ENCODE results near the gene ULBP2. TPM values are rescaled to one million over a fixed set of nuclear protein-coding genes. Genes with fewer than 3 reads are reported as not detected.
"Not testable (repeated sequence)": the region's sequence is repeated elsewhere in the genome, so short reads cannot be mapped to it uniquely, and the experiment has no call there.

ULBP2 gene
- total RNA-seq, 4 donors from 2014 or later = 0.21 to 0.34 TPM; not detected in 2

- Histone ChIP-seq H3K9me3 (no peaks in the 10 kb centered on the region), H3K27ac (no peak overlapping the region), H3K4me3 (no peak overlapping the region), H3K36me3 (no peaks in the 10 kb centered on the region), H3K27me3 (no peaks in the 10 kb centered on the region), H3K4me1 (no peaks in the 10 kb centered on the region)
- no peak for DNase-seq
- intact Hi-C loops (cut with DNase I; ENCODE audit: low total_unique reads) = no loop called here
- TF ChIP-seq POLR2A (IDR thresholded peaks at IDR 0.05) (no peak), CTCF (IDR thresholded peaks at IDR 0.05) (no peak)
Measured at GRCh38 chr6:149915970-149916865, 25.6 kb upstream of the ULBP2 start.

DNA sequence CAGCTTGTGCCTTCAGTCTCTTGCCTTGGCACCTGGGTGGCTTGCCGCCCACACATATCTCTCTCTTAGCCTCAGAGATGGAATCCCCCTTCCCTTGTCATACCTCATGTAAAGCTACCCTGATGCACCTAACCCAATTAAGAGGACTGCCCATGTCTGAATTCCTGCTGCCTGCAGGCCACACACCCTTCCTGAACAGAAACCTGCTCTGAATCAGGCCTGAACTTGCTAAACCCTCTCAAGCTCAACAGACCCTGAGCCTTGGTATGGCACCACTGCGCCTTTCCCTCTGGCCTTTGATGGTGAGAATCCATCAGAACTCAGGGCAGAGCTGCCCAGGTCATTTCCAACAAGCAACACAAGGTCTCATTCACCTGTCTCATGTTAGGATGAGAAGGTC lies 24.1 kb upstream of the ULBP2 start:
- Histone ChIP-seq H3K36me3 (no peaks in the 10 kb centered on the region), H3K27ac (no peak overlapping the region), H3K9me3 (no peaks in the 10 kb centered on the region), H3K27me3 (no peaks in the 10 kb centered on the region), H3K4me1 (no peaks in the 10 kb centered on the region), H3K4me3 (no peak overlapping the region)
- DNase-seq = no peak
- intact Hi-C loops (cut with DNase I; ENCODE audit: low total_unique reads) = no loop called here
- TF ChIP-seq POLR2A (IDR thresholded peaks at IDR 0.05) (no peak), CTCF (IDR thresholded peaks at IDR 0.05) (no peak)

DNA sequence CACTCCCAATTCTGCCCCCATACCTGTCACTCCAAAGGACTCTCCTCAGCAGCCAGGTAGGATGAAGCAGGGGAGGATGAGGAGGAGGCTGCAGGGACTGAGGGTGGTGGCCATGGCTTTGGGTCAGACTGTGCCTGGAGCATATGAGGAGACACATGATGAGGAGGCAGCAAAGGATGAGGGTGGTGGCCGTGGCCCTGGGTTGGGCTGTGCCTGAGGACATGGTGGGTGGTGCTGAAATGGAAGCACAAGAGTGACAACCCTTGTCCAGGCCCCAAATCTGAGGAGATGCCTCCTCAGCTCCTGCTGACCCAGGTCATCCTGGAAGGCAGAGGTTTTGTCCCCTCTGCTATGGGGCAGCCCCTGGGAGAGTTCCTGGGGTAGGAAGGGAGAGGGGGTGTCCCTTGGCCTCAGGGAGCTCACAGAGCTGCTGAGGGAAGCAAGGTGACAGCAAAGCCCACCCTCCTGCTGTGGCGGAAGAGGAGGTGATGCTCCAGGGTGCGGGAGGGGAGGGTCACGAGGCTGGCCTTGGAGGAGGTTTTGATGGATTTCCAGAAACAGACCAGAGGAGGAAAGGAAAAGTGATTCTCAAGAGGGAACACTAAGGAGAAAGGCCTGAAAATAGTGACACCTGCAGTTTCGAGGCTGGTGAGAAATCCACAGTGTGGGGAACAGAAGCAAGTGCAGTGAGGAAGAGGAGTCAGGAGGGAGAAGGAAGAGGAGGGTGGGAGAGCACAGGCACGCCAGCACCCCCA lies 23.5 kb upstream of the ULBP2 start:
- TF ChIP-seq CTCF (IDR thresholded peaks at IDR 0.05) = no peak
- no peak for TF ChIP-seq POLR2A (IDR thresholded peaks at IDR 0.05)
- DNase-seq = peak in 1 of 2 donors; percentile 5

DNA sequence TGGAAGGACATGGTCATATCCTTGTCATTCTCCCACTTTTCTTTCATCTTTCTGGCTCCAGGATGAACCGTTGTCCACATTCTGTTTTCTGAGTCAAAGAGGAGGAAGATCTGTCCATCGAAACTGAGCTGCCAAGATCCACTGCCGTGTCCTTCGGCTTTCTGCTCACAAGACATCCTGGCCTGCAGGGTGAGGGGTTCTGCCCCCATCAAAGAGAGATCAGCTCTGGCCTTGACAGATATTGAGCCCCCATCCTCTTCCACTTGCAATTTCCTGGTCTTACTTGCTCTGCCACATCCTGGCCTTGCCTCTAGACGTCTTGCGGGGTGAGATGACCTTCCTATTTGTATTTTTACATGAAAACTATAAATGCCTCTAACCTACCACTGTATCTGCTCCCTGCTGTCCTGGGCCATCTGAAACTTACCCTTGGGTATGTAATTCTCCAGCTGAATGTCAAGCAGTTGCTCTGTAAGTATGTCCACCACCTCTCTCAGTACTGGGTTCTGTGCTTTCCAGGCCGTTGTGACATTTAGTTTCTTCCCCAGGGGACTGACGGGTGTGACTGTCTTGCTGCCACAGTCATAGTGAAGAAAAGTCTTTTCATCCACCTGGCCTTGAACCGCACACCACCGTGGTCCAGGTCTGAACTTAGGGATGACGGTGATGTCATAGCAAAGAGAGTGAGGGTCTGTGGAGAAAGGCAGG lies 22.5 kb upstream of the ULBP2 start:
- DNase-seq; H3K27ac ChIP-seq; H3K4me1 ChIP-seq; H3K27me3 ChIP-seq; H3K4me3 ChIP-seq; H3K9me3 ChIP-seq; intact Hi-C loops (cut with DNase I; ENCODE audit: low total_unique reads); H3K36me3 ChIP-seq: not testable (repeated sequence)

More for the DNA sequence above, 23.5 kb upstream of the ULBP2 start:
- H3K27me3 ChIP-seq = no peaks in the 10 kb centered on the region
- no peaks in the 10 kb centered on the region for H3K36me3 ChIP-seq
- no peaks in the 10 kb centered on the region for H3K9me3 ChIP-seq
- H3K4me3 ChIP-seq = no peak overlapping the region
- no peak overlapping the region for H3K27ac ChIP-seq
- no peaks in the 10 kb centered on the region for H3K4me1 ChIP-seq
- intact Hi-C loops (cut with DNase I; ENCODE audit: low total_unique reads) = no loop called here

DNA sequence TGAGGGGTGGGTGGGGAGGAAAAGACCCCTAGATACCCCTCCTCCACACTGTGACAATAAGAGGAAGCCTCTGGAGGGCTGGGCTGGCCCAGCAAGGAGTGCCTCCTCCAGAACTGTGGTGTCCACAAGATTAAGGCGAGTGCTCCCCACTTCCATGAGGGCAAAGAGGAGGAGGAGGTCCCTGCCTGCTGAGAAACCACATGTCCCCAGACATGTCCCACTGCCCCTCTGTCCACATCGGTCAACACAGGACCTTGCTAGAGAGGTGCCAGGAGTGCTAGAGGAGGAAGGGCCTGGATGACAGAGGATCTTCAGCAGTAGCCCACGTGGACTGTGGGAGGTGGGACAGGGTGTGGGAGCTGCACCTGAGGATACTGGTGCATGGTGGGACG lies 22.0 kb upstream of the ULBP2 start:
- Histone ChIP-seq H3K36me3 (no peaks in the 10 kb centered on the region), H3K27ac (no peak overlapping the region), H3K9me3 (no peaks in the 10 kb centered on the region), H3K4me3 (no peak overlapping the region), H3K27me3 (no peaks in the 10 kb centered on the region), H3K4me1 (no peaks in the 10 kb centered on the region)
- TF ChIP-seq CTCF (IDR thresholded peaks at IDR 0.05) = no peak
- no peak for TF ChIP-seq POLR2A (IDR thresholded peaks at IDR 0.05)
- intact Hi-C loops (cut with DNase I; ENCODE audit: low total_unique reads) = no loop called here
- peak in 1 of 2 donors; percentile 4 for DNase-seq
